ENCODE measurements around the gene MYH3.

GRCh38 chr17:10624969-10625368 is 32.1 kb downstream of the MYH3 start:
- TF ChIP-seq IRF3 (IDR thresholded peaks at IDR 0.05) = no peak
- no peak for TF ChIP-seq PRDM15 (CRISPR knock-in tag; IDR thresholded peaks at IDR 0.05)
- no peak for TF ChIP-seq ELK1 (IDR thresholded peaks at IDR 0.05; ENCODE audit: low read depth, low read length)
- no peak for TF ChIP-seq CTCF (IDR thresholded peaks at IDR 0.05 in 2 of 3, conservative IDR thresholded peaks at IDR 0.05 in 1 of 3; ENCODE audit: control insufficient read depth in 2 of 3, extremely low read depth in 1 of 3, insufficient read depth in 1 of 3, low read depth in 3 of 3, low read length in 3 of 3)
- TF ChIP-seq POLR2AphosphoS5 (IDR thresholded peaks at IDR 0.05; ENCODE audit: low read length) = no peak
- TF ChIP-seq SP1 (IDR thresholded peaks at IDR 0.05; ENCODE audit: low read depth, low read length) = no peak
- TF ChIP-seq EP300 (IDR thresholded peaks at IDR 0.05; ENCODE audit: borderline replicate concordance in 1 of 2, control insufficient read depth in 1 of 2, low read depth in 2 of 2, low read length in 2 of 2) = no peak
- no peak for TF ChIP-seq RB1 (IDR thresholded peaks at IDR 0.05; ENCODE audit: borderline replicate concordance)
- no peak for TF ChIP-seq ATF3 (IDR thresholded peaks at IDR 0.05; ENCODE audit: borderline replicate concordance, extremely low read depth, low read depth, low read length)
- TF ChIP-seq CEBPB (IDR thresholded peaks at IDR 0.05; ENCODE audit: borderline replicate concordance in 1 of 2, low read depth in 2 of 2, low read length in 2 of 2) = no peak

Data from GM12878 (cell line).